ENCODE data around the gene TSGA10IP.

Gene TSGA10IP

DNA sequence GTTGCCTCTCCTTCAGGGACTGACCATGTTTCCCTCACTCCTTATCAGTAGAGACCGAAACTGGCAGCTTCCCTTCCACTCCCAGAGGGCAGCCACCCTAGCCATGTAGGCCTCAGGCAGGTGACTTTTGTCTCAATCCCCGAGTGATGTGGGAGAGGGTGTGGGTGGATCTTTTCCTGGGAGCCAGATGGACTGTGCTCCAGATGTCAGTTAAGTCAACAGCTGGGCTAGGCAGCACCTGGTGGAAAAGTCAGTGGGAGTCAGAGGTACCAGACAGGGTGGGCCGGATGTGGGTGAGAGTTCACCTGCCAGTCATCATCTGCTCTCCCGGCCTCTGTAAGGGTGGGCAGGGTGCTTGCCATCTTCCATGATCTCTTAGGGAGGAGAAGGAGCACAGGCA is 58.9 kb downstream of the TSGA10IP start:
- no peak overlapping the region for H3K4me3 ChIP-seq (ENCODE audit: low read depth, low read length)
- DNase-seq (ENCODE audit: low read depth) = no peak
- no peak for TF ChIP-seq MYC (IDR thresholded peaks at IDR 0.05; ENCODE audit: low read depth, low read length)
- TF ChIP-seq, protein P1, sequence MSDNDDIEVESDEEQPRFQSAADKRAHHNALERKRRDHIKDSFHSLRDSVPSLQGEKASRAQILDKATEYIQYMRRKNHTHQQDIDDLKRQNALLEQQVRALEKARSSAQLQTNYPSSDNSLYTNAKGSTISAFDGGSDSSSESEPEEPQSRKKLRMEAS (IDR thresholded peaks at IDR 0.05; ENCODE audit: low read depth, low read length) = no peak
- TF ChIP-seq, protein P2, sequence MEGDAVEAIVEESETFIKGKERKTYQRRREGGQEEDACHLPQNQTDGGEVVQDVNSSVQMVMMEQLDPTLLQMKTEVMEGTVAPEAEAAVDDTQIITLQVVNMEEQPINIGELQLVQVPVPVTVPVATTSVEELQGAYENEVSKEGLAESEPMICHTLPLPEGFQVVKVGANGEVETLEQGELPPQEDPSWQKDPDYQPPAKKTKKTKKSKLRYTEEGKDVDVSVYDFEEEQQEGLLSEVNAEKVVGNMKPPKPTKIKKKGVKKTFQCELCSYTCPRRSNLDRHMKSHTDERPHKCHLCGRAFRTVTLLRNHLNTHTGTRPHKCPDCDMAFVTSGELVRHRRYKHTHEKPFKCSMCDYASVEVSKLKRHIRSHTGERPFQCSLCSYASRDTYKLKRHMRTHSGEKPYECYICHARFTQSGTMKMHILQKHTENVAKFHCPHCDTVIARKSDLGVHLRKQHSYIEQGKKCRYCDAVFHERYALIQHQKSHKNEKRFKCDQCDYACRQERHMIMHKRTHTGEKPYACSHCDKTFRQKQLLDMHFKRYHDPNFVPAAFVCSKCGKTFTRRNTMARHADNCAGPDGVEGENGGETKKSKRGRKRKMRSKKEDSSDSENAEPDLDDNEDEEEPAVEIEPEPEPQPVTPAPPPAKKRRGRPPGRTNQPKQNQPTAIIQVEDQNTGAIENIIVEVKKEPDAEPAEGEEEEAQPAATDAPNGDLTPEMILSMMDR (IDR thresholded peaks at IDR 0.05; ENCODE audit: low read depth, low read length) = no peak
- no peak for TF ChIP-seq POLR2A (IDR thresholded peaks at IDR 0.05; ENCODE audit: extremely low read depth, insufficient read length)

DNA sequence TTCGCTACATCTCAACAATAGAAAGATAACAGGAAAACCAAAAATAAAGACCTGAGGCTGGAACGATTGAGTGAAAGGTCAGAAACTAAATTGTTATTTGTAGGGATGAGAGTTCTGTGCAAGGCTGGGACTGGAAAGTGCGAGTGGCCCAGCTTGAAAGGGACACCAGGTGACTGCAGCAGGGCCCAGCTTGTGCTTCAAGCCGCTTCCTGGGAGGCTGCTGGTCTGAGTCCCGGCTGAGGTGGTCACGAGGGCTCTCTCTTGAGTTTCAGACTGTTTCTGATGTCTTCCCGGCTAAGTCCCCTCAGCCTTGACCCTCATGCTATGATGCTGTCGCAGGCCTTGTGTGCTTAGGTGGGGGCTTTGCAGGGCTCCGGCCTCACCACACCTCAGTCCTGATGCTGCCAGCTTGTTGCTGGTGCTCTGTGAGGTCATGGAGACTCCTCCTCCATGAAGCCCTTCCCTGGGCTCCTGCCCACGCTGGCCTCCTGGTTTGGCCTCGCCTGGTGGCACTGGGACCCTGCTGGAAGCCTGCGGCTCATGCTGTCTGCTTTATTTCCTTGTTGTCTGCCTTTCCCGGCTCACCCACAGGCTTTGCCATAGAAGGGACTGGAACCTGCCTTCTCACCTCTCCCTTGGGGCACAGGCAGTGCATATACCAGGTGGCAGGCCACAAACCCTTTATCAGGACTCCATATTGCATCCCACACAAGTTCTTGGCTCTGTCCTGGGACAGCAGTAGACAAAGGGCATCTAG is 61.0 kb downstream of the TSGA10IP start:
- no peak for DNase-seq (ENCODE audit: low read depth)
- H3K4me3 ChIP-seq (ENCODE audit: low read depth, low read length) = no peak overlapping the region
- no peak for TF ChIP-seq MYC (IDR thresholded peaks at IDR 0.05; ENCODE audit: low read depth, low read length)
- TF ChIP-seq, protein P2 (IDR thresholded peaks at IDR 0.05; ENCODE audit: low read depth, low read length) = no peak
- TF ChIP-seq, protein P1 (IDR thresholded peaks at IDR 0.05; ENCODE audit: low read depth, low read length) = no peak
- no peak for TF ChIP-seq POLR2A (IDR thresholded peaks at IDR 0.05; ENCODE audit: extremely low read depth, insufficient read length)

DNA sequence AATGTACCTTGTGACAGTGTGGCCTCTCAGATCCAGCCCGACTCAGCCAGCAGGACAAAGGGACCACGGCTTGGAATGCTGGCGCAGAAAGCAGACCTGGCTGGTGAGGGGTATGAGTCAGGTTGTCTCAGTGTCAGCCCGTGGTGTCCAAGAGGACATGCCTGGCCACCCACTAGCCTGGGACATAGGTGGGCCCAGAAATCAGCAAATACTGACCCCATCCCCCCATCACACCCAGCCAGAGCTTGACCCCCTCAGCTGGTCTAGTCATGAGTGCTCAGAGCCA is 61.6 kb downstream of the TSGA10IP start:
- H3K4me3 ChIP-seq (ENCODE audit: low read depth, low read length) = no peak overlapping the region
- TF ChIP-seq MYC (IDR thresholded peaks at IDR 0.05; ENCODE audit: low read depth, low read length) = no peak
- TF ChIP-seq, protein P1 (IDR thresholded peaks at IDR 0.05; ENCODE audit: low read depth, low read length) = no peak
- TF ChIP-seq, protein P2 (IDR thresholded peaks at IDR 0.05; ENCODE audit: low read depth, low read length) = no peak
- no peak for TF ChIP-seq POLR2A (IDR thresholded peaks at IDR 0.05; ENCODE audit: extremely low read depth, insufficient read length)
- DNase-seq (ENCODE audit: low read depth) = no peak

DNA sequence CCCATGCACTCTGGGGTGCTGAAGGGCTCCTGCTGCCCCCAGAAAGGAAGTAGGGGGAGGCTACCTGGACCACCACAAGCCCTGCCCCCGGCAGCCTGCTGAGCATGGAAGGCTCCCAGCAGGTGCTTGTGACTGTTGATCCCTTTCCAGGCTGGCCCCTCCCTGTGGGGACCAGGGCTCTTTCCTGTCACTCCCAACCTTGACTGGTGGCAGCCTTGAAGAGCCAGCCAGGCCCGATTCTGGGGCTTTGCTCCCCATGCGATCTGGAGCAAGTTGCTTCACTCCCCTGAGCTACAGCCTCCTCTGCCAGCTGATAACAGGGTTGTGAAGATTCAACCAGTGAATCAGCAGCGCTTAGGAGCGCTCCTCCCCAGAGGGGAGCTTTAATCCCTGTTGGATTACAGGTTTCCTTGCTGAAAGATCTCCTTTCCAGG is 61.9 kb downstream of the TSGA10IP start:
- no peak overlapping the region for H3K4me3 ChIP-seq (ENCODE audit: low read depth, low read length)
- DNase-seq (ENCODE audit: low read depth) = peak; percentile 32
- no peak for TF ChIP-seq POLR2A (IDR thresholded peaks at IDR 0.05; ENCODE audit: extremely low read depth, insufficient read length)
- TF ChIP-seq MYC (IDR thresholded peaks at IDR 0.05; ENCODE audit: low read depth, low read length) = no peak
- TF ChIP-seq, protein P1 (IDR thresholded peaks at IDR 0.05; ENCODE audit: low read depth, low read length) = no peak
- TF ChIP-seq, protein P2 (IDR thresholded peaks at IDR 0.05; ENCODE audit: low read depth, low read length) = no peak

DNA sequence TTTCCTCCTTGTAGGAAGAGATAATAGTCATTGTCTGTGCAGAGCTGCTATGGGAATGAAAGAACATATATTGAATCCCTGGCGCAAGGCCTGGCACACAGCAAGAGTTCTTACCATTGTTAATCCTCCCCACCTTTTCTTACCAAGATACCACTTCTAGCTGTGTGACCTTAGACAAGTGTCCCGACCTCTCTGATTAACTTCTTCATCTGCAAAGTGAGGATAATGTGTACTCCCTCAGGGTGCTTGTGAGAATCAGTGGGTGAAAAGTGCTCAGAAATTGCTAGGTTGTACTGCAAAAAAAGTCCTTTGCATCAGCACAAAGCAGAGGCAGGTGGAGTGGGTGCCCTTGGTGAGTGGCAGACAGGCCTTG is 62.8 kb downstream of the TSGA10IP start:
- no peak overlapping the region for H3K4me3 ChIP-seq (ENCODE audit: low read depth, low read length)
- no peak for TF ChIP-seq POLR2A (IDR thresholded peaks at IDR 0.05; ENCODE audit: extremely low read depth, insufficient read length)
- TF ChIP-seq, protein P2 (IDR thresholded peaks at IDR 0.05; ENCODE audit: low read depth, low read length) = no peak
- TF ChIP-seq, protein P1 (IDR thresholded peaks at IDR 0.05; ENCODE audit: low read depth, low read length) = no peak
- TF ChIP-seq MYC (IDR thresholded peaks at IDR 0.05; ENCODE audit: low read depth, low read length) = no peak
- DNase-seq (ENCODE audit: low read depth) = no peak

All from NB4 (cell line).